Activated T-helper 1 cell treated with anti-CD3 and anti-CD28 coated beads, Interleukin-12 subunit alpha, Interleukin-12 subunit beta, Interleukin-2, Interleukin-4 antibody, amounts not matched to agents 30 ng/mL and 10 ng/mL and 1 ng/mL, durations not matched to agents 14 hours and 24 hours and 36 hours (primary cell): ENCODE results near the gene TMEM94. TPM values are rescaled to one million over a fixed set of nuclear protein-coding genes. Genes with fewer than 3 reads are reported as not detected.
A peak's percentile ranks its signal among the peaks of the same experiment; 100 is the strongest.

ENCODE experiments used
- DNase-seq: peaks from one replicate; pipeline ENCODE4 v3.0.0; 2021; ENCODE audit warnings: low spot score
- H3K27ac Mint-ChIP-seq: one replicate; pipeline ENCODE4 v1.8.0; 2021; ENCODE audit warnings: mild to moderate bottlenecking, mixed read lengths
- H3K27me3 Mint-ChIP-seq: one replicate; pipeline ENCODE4 v1.8.0; 2022; ENCODE audit warnings: mild to moderate bottlenecking, moderate library complexity, mixed read lengths; ENCODE audit not compliant: insufficient read depth
- H3K36me3 Mint-ChIP-seq: one replicate; pipeline ENCODE4 v1.8.0; 2021; ENCODE audit warnings: low read depth, mixed read lengths
- H3K4me1 Mint-ChIP-seq: one replicate; pipeline ENCODE4 v1.8.0; 2021; ENCODE audit warnings: low read depth, mixed read lengths
- H3K4me3 Mint-ChIP-seq: one replicate; pipeline ENCODE4 v1.8.0; 2021; ENCODE audit warnings: mild to moderate bottlenecking, moderate library complexity, mixed read lengths
- H3K9me3 Mint-ChIP-seq: one replicate; pipeline ENCODE4 v1.8.0; 2021; ENCODE audit warnings: mixed read lengths
- intact Hi-C: fragments of 100-400 bp; cut with micrococcal nuclease; formaldehyde crosslinking; loops from one replicate; pipeline ENCODE4 v1.15.1; 2024
- total RNA-seq: library from RNA; stranded (reverse); gene quantifications from 2 replicates; pipeline ENCODE4 v1.2.3, GENCODE V29; 2022

TMEM94 gene
- total RNA-seq, 1 donor from 2014 or later = 70.4 TPM

DNA sequence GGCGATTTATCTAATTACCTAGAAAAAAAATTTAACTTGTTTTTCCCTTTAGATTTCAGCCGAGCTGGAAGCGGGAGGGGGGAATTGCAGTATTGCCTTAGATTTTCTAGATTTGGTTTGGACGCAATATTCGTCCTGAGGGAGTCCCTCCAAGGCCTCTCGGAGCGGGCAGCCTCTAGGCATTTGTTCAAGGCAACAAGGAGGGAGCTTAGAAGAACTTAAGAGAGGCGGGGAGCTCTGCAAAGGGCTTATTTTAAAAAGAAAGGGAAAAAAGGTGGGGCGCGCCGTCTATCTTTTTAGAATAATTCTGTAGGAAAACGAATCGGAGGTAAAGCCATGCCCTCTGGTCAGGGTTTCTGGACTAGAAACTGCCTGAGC is 407 bp upstream of the TMEM94 start:
- peaks cover 35% of the 10 kb centered on the region for H3K4me1 Mint-ChIP-seq
- DNase-seq = no peak
- intact Hi-C loops = loop anchor here (1.0 to 2.0 kb wide), 7 partner anchors 30 to 167 kb away; partner anchors contain the start of genes CASKIN2, GRB2, LLGL2 and SLC25A19
- peak overlapping the region; percentile 77 for H3K27ac Mint-ChIP-seq
- peaks cover 2% of the 10 kb centered on the region for H3K36me3 Mint-ChIP-seq
- H3K9me3 Mint-ChIP-seq = no peaks in the 10 kb centered on the region
- H3K4me3 Mint-ChIP-seq = peak overlapping the region; percentile 92
- H3K27me3 Mint-ChIP-seq = no peaks in the 10 kb centered on the region

DNA sequence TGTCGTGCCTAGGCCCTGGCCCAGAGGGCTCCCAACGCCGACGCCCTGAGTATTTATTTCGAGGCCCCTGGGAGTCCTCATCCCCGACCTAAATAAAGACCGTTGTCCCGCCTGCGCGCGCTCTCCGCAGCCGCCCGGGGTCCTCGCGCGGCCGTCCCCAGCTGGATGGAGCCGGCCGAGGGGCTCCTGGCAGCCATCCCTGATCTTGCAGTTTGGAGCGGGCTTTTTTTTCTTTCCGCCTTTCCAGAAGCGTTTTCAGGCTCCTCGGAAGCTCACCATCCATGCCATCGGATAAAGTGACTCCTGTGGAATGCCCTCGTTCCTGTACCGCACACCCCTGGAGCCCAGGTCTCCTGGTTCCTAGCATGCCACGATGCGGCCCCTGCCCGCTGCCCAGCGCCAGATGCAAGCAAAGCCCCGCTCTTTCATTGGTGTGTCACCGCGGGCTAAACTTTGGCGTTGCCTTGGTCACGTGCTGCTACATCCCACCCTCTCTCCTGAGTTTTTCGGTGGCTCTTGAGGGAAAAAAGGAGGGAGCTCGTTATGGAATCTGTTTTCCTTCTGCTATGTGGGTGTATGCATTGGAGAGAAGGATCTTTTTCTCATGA is 716 bp downstream of the TMEM94 start:
- Mint-ChIP-seq H3K9me3 (no peaks in the 10 kb centered on the region), H3K36me3 (peaks cover 2% of the 10 kb centered on the region), H3K4me1 (peaks cover 35% of the 10 kb centered on the region), H3K27me3 (no peaks in the 10 kb centered on the region), H3K27ac (peak overlapping the region; percentile 84), H3K4me3 (peak overlapping the region; percentile 92)
- no peak for DNase-seq
- intact Hi-C loops = loop anchor here (2.0 kb wide), 4 partner anchors 68 to 168 kb away; partner anchors contain the start of genes LLGL2 and SLC25A19

GRCh38 chr17:75459246-75459589 is 2.8 kb downstream of the TMEM94 start:
- DNase-seq = no peak
- H3K4me1 Mint-ChIP-seq = peaks cover 28% of the 10 kb centered on the region
- intact Hi-C loops = no loop called here
- no peaks in the 10 kb centered on the region for H3K9me3 Mint-ChIP-seq
- H3K27ac Mint-ChIP-seq = no peak overlapping the region
- no peak overlapping the region for H3K4me3 Mint-ChIP-seq
- H3K36me3 Mint-ChIP-seq = peaks cover 4% of the 10 kb centered on the region
- no peaks in the 10 kb centered on the region for H3K27me3 Mint-ChIP-seq

DNA sequence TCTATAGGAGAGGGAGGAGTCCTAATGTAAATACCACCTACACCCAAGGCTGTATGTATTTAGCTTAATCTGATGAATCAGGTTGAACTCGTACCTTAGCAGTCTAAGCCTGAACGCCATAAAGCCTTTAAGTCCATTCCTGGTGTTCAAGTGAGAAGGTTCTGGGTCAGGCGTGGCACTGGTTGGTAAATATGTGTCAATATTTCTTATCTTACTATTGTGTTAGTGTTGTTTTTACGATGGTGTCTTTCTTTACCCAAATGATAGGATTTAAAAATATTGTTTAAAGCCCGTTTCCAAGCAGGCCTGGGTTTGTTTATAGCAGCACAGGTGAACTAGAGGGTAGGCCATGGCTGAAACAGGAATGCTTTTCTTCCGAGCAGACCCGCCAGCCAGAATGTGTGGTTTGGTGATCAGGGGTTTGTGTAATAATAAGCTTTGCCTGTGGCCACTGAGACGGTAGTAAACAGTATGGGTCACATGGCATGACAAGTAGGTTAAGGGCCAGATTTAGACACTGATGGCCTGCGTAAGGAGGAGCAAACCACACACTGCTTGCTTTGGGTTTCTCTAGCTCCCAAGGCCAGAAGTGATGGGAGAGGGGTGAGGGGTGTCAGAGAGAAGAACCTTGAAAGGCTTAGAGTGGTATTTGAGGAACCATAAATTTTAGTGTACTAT is 3.3 kb downstream of the TMEM94 start:
- H3K27ac Mint-ChIP-seq = no peak overlapping the region
- no peak overlapping the region for H3K4me3 Mint-ChIP-seq
- no peaks in the 10 kb centered on the region for H3K27me3 Mint-ChIP-seq
- peaks cover 25% of the 10 kb centered on the region for H3K4me1 Mint-ChIP-seq
- H3K36me3 Mint-ChIP-seq = peaks cover 4% of the 10 kb centered on the region
- no peaks in the 10 kb centered on the region for H3K9me3 Mint-ChIP-seq
- DNase-seq = no peak
- intact Hi-C loops = no loop called here

- Mint-ChIP-seq H3K27ac (no peak overlapping the region), H3K27me3 (no peaks in the 10 kb centered on the region), H3K4me1 (peaks cover 25% of the 10 kb centered on the region), H3K36me3 (peaks cover 4% of the 10 kb centered on the region), H3K4me3 (no peak overlapping the region), H3K9me3 (no peaks in the 10 kb centered on the region)
- no peak for DNase-seq
- intact Hi-C loops = no loop called here
Observed at GRCh38 chr17:75460295-75460694, 3.9 kb downstream of the TMEM94 start.

GRCh38 chr17:75463603-75464002 is 7.2 kb downstream of the TMEM94 start:
- H3K4me1 Mint-ChIP-seq = peaks cover 5% of the 10 kb centered on the region
- intact Hi-C loops = no loop called here
- H3K9me3 Mint-ChIP-seq = no peaks in the 10 kb centered on the region
- no peak overlapping the region for H3K27ac Mint-ChIP-seq
- no peaks in the 10 kb centered on the region for H3K27me3 Mint-ChIP-seq
- DNase-seq = no peak
- peaks cover 4% of the 10 kb centered on the region for H3K36me3 Mint-ChIP-seq
- H3K4me3 Mint-ChIP-seq = no peak overlapping the region

GRCh38 chr17:75465039-75465438 is 8.6 kb downstream of the TMEM94 start:
- Mint-ChIP-seq H3K36me3 (peaks cover 4% of the 10 kb centered on the region), H3K27me3 (no peaks in the 10 kb centered on the region), H3K9me3 (no peaks in the 10 kb centered on the region), H3K27ac (no peak overlapping the region), H3K4me3 (no peak overlapping the region), H3K4me1 (peaks cover 2% of the 10 kb centered on the region)
- DNase-seq = no peak
- intact Hi-C loops = no loop called here

GRCh38 chr17:75468291-75468754 is 11.9 kb downstream of the TMEM94 start:
- no peaks in the 10 kb centered on the region for H3K27me3 Mint-ChIP-seq
- no peak overlapping the region for H3K4me3 Mint-ChIP-seq
- intact Hi-C loops = no loop called here
- no peaks in the 10 kb centered on the region for H3K4me1 Mint-ChIP-seq
- H3K36me3 Mint-ChIP-seq = peaks cover 12% of the 10 kb centered on the region
- H3K27ac Mint-ChIP-seq = no peak overlapping the region
- DNase-seq = no peak
- H3K9me3 Mint-ChIP-seq = no peaks in the 10 kb centered on the region

GRCh38 chr17:75468779-75469373 is 12.4 kb downstream of the TMEM94 start:
- no peak for DNase-seq
- intact Hi-C loops = no loop called here
- no peak overlapping the region for H3K4me3 Mint-ChIP-seq

DNA sequence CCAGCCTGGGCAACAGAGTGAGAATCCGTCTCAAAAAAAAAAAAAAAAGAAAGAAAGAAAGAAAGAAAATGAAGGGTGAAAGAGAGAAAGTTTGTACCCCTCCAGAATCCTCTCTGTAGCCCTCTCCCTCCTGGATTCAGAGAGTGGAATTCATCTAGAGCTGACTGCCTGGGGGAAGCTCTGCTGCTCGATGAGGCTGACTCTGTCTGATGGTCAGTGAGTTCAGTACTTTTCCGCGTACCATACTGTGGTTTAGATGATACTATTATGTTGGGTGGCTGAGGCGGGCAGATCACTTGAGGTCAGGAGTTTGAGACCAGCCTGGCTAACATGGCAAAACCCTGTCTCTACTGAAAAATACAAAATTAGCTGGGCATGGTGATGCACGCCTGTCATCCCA is 14.8 kb downstream of the TMEM94 start:
- Mint-ChIP-seq H3K36me3 (peaks cover 9% of the 10 kb centered on the region), H3K4me1 (no peaks in the 10 kb centered on the region), H3K4me3 (no peak overlapping the region), H3K27ac (no peak overlapping the region), H3K27me3 (no peaks in the 10 kb centered on the region), H3K9me3 (no peaks in the 10 kb centered on the region)
- no peak for DNase-seq
- intact Hi-C loops = no loop called here

More at GRCh38 chr17:75468779-75469373, 12.4 kb downstream of the TMEM94 start:
- Mint-ChIP-seq H3K27me3 (no peaks in the 10 kb centered on the region), H3K9me3 (no peaks in the 10 kb centered on the region), H3K4me1 (no peaks in the 10 kb centered on the region), H3K27ac (no peak overlapping the region), H3K36me3 (peaks cover 9% of the 10 kb centered on the region)

GRCh38 chr17:75472119-75472518 is 15.7 kb downstream of the TMEM94 start:
- Mint-ChIP-seq H3K4me1 (no peaks in the 10 kb centered on the region), H3K27ac (no peak overlapping the region), H3K9me3 (no peaks in the 10 kb centered on the region), H3K27me3 (no peaks in the 10 kb centered on the region), H3K4me3 (no peak overlapping the region), H3K36me3 (peaks cover 12% of the 10 kb centered on the region)
- DNase-seq = no peak
- intact Hi-C loops = no loop called here

DNA sequence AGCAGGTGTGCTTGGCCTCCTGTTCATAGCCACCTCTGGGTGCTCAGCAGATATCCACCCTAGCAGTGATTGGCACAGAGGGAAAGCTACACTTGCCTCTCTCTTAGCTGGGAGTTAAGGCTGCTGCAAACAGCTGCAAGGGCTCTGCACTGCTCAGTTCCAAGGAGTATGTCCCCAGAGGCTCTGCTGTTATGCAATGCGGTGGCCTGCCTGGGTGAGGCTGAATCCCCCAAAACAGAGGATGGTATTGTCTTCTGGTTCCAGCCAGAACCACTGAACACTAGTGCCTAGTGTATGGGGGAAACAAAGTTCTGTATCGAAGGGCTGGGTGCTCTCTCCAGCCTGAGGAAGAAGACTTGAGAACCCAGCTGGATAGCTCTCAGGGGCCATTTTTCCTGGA is 16.8 kb downstream of the TMEM94 start:
- no peak for DNase-seq
- Mint-ChIP-seq H3K4me1 (no peaks in the 10 kb centered on the region), H3K36me3 (peaks cover 11% of the 10 kb centered on the region), H3K9me3 (no peaks in the 10 kb centered on the region), H3K4me3 (no peak overlapping the region), H3K27ac (no peak overlapping the region), H3K27me3 (no peaks in the 10 kb centered on the region)
- intact Hi-C loops = no loop called here

DNA sequence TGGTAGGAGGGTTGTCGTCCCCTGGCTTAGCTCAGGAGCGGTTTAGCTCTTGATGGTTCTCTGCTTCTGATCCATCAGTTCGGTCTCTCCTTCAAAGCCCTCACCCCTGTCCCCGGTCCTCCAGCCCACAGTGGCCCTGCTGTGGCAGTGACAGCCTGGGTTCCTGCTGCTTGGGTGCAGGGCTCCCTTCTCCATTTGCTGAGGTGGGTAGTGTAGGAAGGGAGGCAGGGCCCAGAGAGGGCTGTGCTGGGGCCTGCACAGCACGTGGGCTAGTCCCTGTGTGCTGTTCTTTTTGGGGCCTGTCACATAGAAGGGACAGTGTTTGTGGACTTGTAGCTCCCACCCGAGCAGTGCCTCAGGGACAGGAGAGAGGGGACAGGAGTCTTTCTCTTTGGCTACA is 18.3 kb downstream of the TMEM94 start:
- no peak overlapping the region for H3K4me3 Mint-ChIP-seq
- DNase-seq = no peak
- H3K4me1 Mint-ChIP-seq = no peaks in the 10 kb centered on the region
- peaks cover 11% of the 10 kb centered on the region for H3K36me3 Mint-ChIP-seq
- H3K9me3 Mint-ChIP-seq = no peaks in the 10 kb centered on the region
- no peaks in the 10 kb centered on the region for H3K27me3 Mint-ChIP-seq
- H3K27ac Mint-ChIP-seq = no peak overlapping the region
- intact Hi-C loops = no loop called here
